Measurements from ENCODE around the gene TYMP. TPM values are rescaled to one million over a fixed set of nuclear protein-coding genes. Genes with fewer than 3 reads are reported as not detected.

TYMP gene
- total and polyA plus RNA-seq, 2 of the 8 experiments (the other 6 are each of a cell fraction or from before 2014, with no cell fraction given): 0.43 to 0.48 TPM

DNA sequence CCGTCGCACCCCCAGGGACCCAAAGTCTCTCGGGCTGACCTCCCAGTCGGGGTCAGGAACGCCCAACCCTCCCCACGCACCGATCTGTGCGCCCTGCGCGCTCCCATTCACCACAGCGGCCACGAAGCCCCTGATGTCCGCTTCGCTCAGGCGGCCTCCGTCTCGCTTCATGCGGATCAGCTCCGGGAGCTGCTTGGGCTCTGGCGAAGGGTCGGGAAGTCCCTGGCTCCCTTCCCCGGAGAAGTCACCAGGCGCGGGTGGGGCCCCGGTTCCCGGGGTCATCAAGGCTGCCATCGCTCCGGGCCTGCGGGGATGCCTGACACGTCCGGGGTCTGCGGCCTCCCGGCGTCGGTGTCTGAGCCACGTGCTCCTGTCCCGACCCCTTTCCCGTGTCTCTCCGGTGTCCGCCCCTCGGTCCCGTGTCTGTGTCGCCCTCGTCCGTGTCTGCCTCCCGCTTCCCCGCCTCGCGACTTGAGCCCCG, 356 bp downstream of the TYMP start (continued):
- TF ChIP-seq GABPA (IDR thresholded peaks at IDR 0.05; ENCODE audit: borderline replicate concordance, insufficient read depth, low read length): no peak
